HEK293 (cell line): Measurements from ENCODE around the gene EEF2K.

Experiments
- CTCF ChIA-PET: fragments of 350-600 bp; formaldehyde crosslinking; extraction: SDS; loops from one replicate; lab custom pipeline; 2021; ENCODE audit warnings: antibody characterized with exemption; lab: Yijun Ruan, JAX
- POLR2A ChIA-PET: fragments of 300-600 bp; formaldehyde crosslinking; extraction: SDS; loops from one replicate; lab custom pipeline; 2020; ENCODE audit warnings: antibody characterized with exemption, inconsistent platforms; lab: Yijun Ruan, JAX
- H3K27ac ChIP-seq: fragments of 200-500 bp; sonication (Bioruptor generic); 2 replicates; pipeline ENCODE4 v1.5.1; 2014; ENCODE audit warnings: low read depth, low read length, control low read depth, inconsistent platforms; ENCODE audit errors: extremely low read depth
- H3K36me3 ChIP-seq, 2 experiments: fragments of 200-500 bp in 1 of 2; sonication (Bioruptor generic) in 1 of 2; 1 replicate in 1 of 2; 2 replicates in 1 of 2; pipeline ENCODE4 v1.5.1; 2014 to 2017; ENCODE audit warnings: inconsistent platforms in 2 of 2, low read length in 2 of 2; ENCODE audit not compliant: control insufficient read depth in 2 of 2, insufficient read depth in 1 of 2
- H3K4me1 ChIP-seq: fragments of 200-500 bp; sonication (Bioruptor generic); 2 replicates; pipeline ENCODE4 v1.5.1; 2014; ENCODE audit warnings: mild to moderate bottlenecking, low read length, inconsistent platforms; ENCODE audit not compliant: control insufficient read depth, insufficient read depth
- H3K4me3 ChIP-seq: 2 replicates; pipeline ENCODE4 v1.5.1; 2011; ENCODE audit warnings: low read depth, mild to moderate bottlenecking, control low read depth, low read length, moderate library complexity
- H3K9me3 ChIP-seq: fragments of 200-500 bp; sonication (Bioruptor generic); 2 replicates; pipeline ENCODE4 v1.5.1; 2014; ENCODE audit warnings: low read depth, low read length, inconsistent platforms; ENCODE audit not compliant: control insufficient read depth, insufficient read depth
- CTCF ChIP-seq: fragments of 450-650 bp; formaldehyde crosslinking; IDR thresholded peaks from 2 replicates; pipeline ENCODE4 v1.5.1; 2016; ENCODE audit warnings: missing biosample characterization, missing genetic modification characterization
- GLIS1 ChIP-seq: fragments of 450-650 bp; formaldehyde crosslinking; IDR thresholded peaks from 2 replicates; pipeline ENCODE4 v1.5.1; 2016; ENCODE audit warnings: missing biosample characterization, missing genetic modification characterization
- KLF17 ChIP-seq: fragments of 450-650 bp; formaldehyde crosslinking; IDR thresholded peaks from 2 replicates; pipeline ENCODE4 v1.5.1; 2016; ENCODE audit warnings: missing biosample characterization, missing genetic modification characterization
- SCRT1 ChIP-seq: fragments of 450-650 bp; formaldehyde crosslinking; IDR thresholded peaks from 2 replicates; pipeline ENCODE4 v1.5.1; 2016; ENCODE audit warnings: missing biosample characterization, missing genetic modification characterization, borderline replicate concordance
- SCRT2 ChIP-seq: fragments of 450-650 bp; formaldehyde crosslinking; IDR thresholded peaks from 2 replicates; pipeline ENCODE4 v1.5.1; 2016; ENCODE audit warnings: missing biosample characterization, missing genetic modification characterization
- ZNF138 ChIP-seq: fragments of 450-650 bp; formaldehyde crosslinking; IDR thresholded peaks from 2 replicates; pipeline ENCODE4 v1.5.1; 2016; ENCODE audit warnings: missing biosample characterization, missing genetic modification characterization, borderline replicate concordance
- ZNF155 ChIP-seq: fragments of 450-650 bp; formaldehyde crosslinking; IDR thresholded peaks from 2 replicates; pipeline ENCODE4 v1.5.1; 2016; ENCODE audit warnings: missing biosample characterization, missing genetic modification characterization
- ZNF184 ChIP-seq: fragments of 450-650 bp; IDR thresholded peaks from 2 replicates; pipeline ENCODE4 v1.5.1; 2018; ENCODE audit warnings: missing biosample characterization, mild to moderate bottlenecking, missing genetic modification characterization
- ZNF292 ChIP-seq: fragments of 450-650 bp; formaldehyde crosslinking; IDR thresholded peaks from 2 replicates; pipeline ENCODE4 v1.5.1; 2016; ENCODE audit warnings: low read depth, missing biosample characterization, missing genetic modification characterization, borderline replicate concordance
- ZNF391 ChIP-seq: fragments of 450-650 bp; formaldehyde crosslinking; IDR thresholded peaks from 2 replicates; pipeline ENCODE4 v1.5.1; 2016; ENCODE audit warnings: low read depth, missing biosample characterization, missing genetic modification characterization, borderline replicate concordance
- ZNF510 ChIP-seq: fragments of 450-650 bp; formaldehyde crosslinking; IDR thresholded peaks from 2 replicates; pipeline ENCODE4 v1.5.1; 2018; ENCODE audit warnings: mild to moderate bottlenecking, missing genetic modification characterization, missing biosample characterization; ENCODE audit not compliant: insufficient replicate concordance
- ZNF513 ChIP-seq: fragments of 450-650 bp; IDR thresholded peaks from 2 replicates; pipeline ENCODE4 v1.5.1; 2018; ENCODE audit warnings: missing biosample characterization, missing genetic modification characterization
- ZNF610 ChIP-seq: fragments of 450-650 bp; formaldehyde crosslinking; IDR thresholded peaks from 2 replicates; pipeline ENCODE4 v1.5.1; 2016; ENCODE audit warnings: missing biosample characterization, missing genetic modification characterization, borderline replicate concordance
- ZNF624 ChIP-seq: fragments of 450-650 bp; formaldehyde crosslinking; IDR thresholded peaks from 2 replicates; pipeline ENCODE4 v1.5.1; 2017; ENCODE audit warnings: missing biosample characterization, missing genetic modification characterization
- ZNF629 ChIP-seq: fragments of 450-650 bp; formaldehyde crosslinking; IDR thresholded peaks from 2 replicates; pipeline ENCODE4 v1.5.1; 2017; ENCODE audit warnings: missing biosample characterization, missing genetic modification characterization
- ZNF670 ChIP-seq: fragments of 450-650 bp; formaldehyde crosslinking; IDR thresholded peaks from 2 replicates; pipeline ENCODE4 v1.5.1; 2016; ENCODE audit warnings: missing biosample characterization, missing genetic modification characterization, low read depth
- ZNF830 ChIP-seq: fragments of 450-650 bp; IDR thresholded peaks from 2 replicates; pipeline ENCODE4 v1.5.0; 2018; ENCODE audit warnings: missing biosample characterization, missing genetic modification characterization, low read depth, mild to moderate bottlenecking, moderate library complexity
- ZSCAN16 ChIP-seq: fragments of 450-650 bp; formaldehyde crosslinking; IDR thresholded peaks from 2 replicates; pipeline ENCODE4 v1.5.1; 2016; ENCODE audit warnings: missing biosample characterization, missing genetic modification characterization

Gene EEF2K

GRCh38 chr16:22183901-22184614 lies 22.0 kb upstream of the EEF2K start:
- no peak for TF ChIP-seq ZNF138 (tag by site-specific recombination)
- TF ChIP-seq ZNF510, result no peak
- no peak for TF ChIP-seq KLF17 (tag by site-specific recombination)
- TF ChIP-seq ZNF830 (tag by site-specific recombination), result no peak
- TF ChIP-seq CTCF (tag by site-specific recombination), result peak; percentile 40
- peak; percentile 8; the same call in 1 of the 2 replicates for TF ChIP-seq GLIS1 (tag by site-specific recombination)
- no peak for TF ChIP-seq ZNF155 (tag by site-specific recombination)
- TF ChIP-seq ZNF624 (tag by site-specific recombination), result no peak
- TF ChIP-seq ZNF513 (tag by site-specific recombination), result no peak
- TF ChIP-seq SCRT1 (tag by site-specific recombination), result 0 out of 2 replicates have a peak, but pooled peaks have one; percentile 19
- H3K4me3 ChIP-seq, result no peak overlapping the region
- no peaks in the 10 kb centered on the region for H3K9me3 ChIP-seq
- H3K4me1 ChIP-seq, result no peaks in the 10 kb centered on the region
- no peaks in the 10 kb centered on the region for H3K36me3 ChIP-seq
- CTCF ChIA-PET, result interaction anchor here (0.7 kb wide), 2 partner anchors 83 to 185 kb away, joined by 3 to 4 read pairs; no protein-coding TSS in a partner anchor
- no peak overlapping the region for H3K27ac ChIP-seq
- POLR2A ChIA-PET, result no interaction called here

- no peaks in the 10 kb centered on the region for H3K36me3 ChIP-seq
- H3K9me3 ChIP-seq, result no peaks in the 10 kb centered on the region
- ChIA-PET POLR2A (no interaction called here), CTCF (interaction anchor here (0.7 to 2.1 kb wide), 3 partner anchors 84 to 186 kb away, joined by 3 to 8 read pairs (median 4); no protein-coding TSS in a partner anchor)
- no peaks in the 10 kb centered on the region for H3K4me1 ChIP-seq
- no peak overlapping the region for H3K4me3 ChIP-seq
- H3K27ac ChIP-seq, result no peak overlapping the region
- TF ChIP-seq SCRT2 (tag by site-specific recombination) (no peak), ZNF391 (tag by site-specific recombination) (no peak), ZSCAN16 (tag by site-specific recombination) (no peak), SCRT1 (tag by site-specific recombination) (no peak), ZNF670 (tag by site-specific recombination) (no peak), ZNF292 (tag by site-specific recombination) (no peak), ZNF184 (tag by site-specific recombination) (no peak), ZNF629 (tag by site-specific recombination) (no peak), ZNF610 (tag by site-specific recombination) (no peak)
Observed at GRCh38 chr16:22184615-22184968, 21.5 kb upstream of the EEF2K start.
